KBM-7 (cell line): ENCODE data around the gene DMWD.

Source experiments
- DNase-seq: peaks from one replicate; pipeline ENCODE4 v3.0.0-alpha.2; 2015
- in situ Hi-C: fragments of 300-500 bp; cut with MboI; formaldehyde crosslinking; loops from 2 replicates; pipeline ENCODE4 v1.14.3; 2020; ENCODE audit warnings: low sequenced_read_pairs, low pct_unique_long_range_greater_than_20kb, mixed read lengths

Gene DMWD

GRCh38 chr19:45793178-45793564, 526 bp upstream of the DMWD start:
- no peak for DNase-seq
- in situ Hi-C loops, result no loop called here

- no peak for DNase-seq
- in situ Hi-C loops, result no loop called here
Measured at GRCh38 chr19:45791744-45792469, 738 bp downstream of the DMWD start.

- in situ Hi-C loops, result no loop called here
- DNase-seq, result peak; percentile 93
Measured at GRCh38 chr19:45790942-45791341, 1.7 kb downstream of the DMWD start.

- DNase-seq, result no peak
- in situ Hi-C loops, result no loop called here
Measured at GRCh38 chr19:45789035-45789786, 3.4 kb downstream of the DMWD start.

- in situ Hi-C loops, result no loop called here
Measured at GRCh38 chr19:45786533-45786894, 6.1 kb downstream of the DMWD start.

GRCh38 chr19:45785781-45786532, 6.7 kb downstream of the DMWD start:
- DNase-seq, result no peak
- in situ Hi-C loops, result no loop called here

More at GRCh38 chr19:45786533-45786894, 6.1 kb downstream of the DMWD start:
- no peak for DNase-seq

- no peak for DNase-seq
- in situ Hi-C loops, result no loop called here
Measured at GRCh38 chr19:45785097-45785496, 7.5 kb downstream of the DMWD start.

- DNase-seq, result no peak
- in situ Hi-C loops, result no loop called here
Measured at GRCh38 chr19:45784096-45784495, 8.5 kb downstream of the DMWD start.

GRCh38 chr19:45782820-45783785, 9.5 kb downstream of the DMWD start:
- in situ Hi-C loops, result no loop called here
- DNase-seq, result no peak

- no peak for DNase-seq
- in situ Hi-C loops, result no loop called here
Measured at GRCh38 chr19:45782162-45782691, 10.4 kb downstream of the DMWD start, which contains the start of gene DMPK. TSS of gene DMPK (minus strand) at chr19:45782490. CDS start at chr19:45782352, 138 bp downstream.

GRCh38 chr19:45781214-45782161, 11.2 kb downstream of the DMWD start:
- DNase-seq, result no peak
- in situ Hi-C loops, result no loop called here

- DNase-seq, result no peak
- in situ Hi-C loops, result no loop called here
Measured at GRCh38 chr19:45780448-45781213, 12.0 kb downstream of the DMWD start.

- in situ Hi-C loops, result no loop called here
- DNase-seq, result no peak
Measured at GRCh38 chr19:45780146-45780447, 12.5 kb downstream of the DMWD start.

GRCh38 chr19:45779231-45780145, 13.2 kb downstream of the DMWD start:
- DNase-seq, result peak; percentile 84
- in situ Hi-C loops, result no loop called here

GRCh38 chr19:45778010-45778661, 14.5 kb downstream of the DMWD start:
- DNase-seq, result no peak
- in situ Hi-C loops, result no loop called here
